Islet of Langerhans (tissue), 1 donor: ENCODE measurements around the gene ARID1B.

Experiments
- FAIRE-seq: peaks from one replicate; lab custom pipeline; 2011; peaks lifted over from hg19 to GRCh38; lab: Jason Lieb, UNC

Gene ARID1B

DNA sequence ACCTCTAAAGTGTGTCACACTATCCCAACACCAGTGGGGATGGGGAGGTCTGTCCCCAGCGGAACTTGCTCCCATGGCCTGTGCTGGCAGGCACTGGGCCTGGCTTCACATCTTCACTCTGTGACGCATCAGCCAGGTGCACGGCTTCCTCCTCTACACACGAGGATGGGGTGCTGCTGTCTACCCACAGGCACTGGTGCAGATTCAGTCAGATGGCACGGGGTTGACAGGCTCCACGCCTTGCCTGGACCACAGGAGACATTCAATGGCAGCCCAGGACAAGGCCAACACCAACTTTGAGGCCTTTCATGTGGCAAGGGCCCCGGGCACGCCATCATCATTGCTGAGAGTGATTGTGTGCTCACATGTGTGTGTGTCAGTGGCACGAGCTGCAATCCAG lies 453.7 kb downstream of the ARID1B start:
- FAIRE-seq, result no peak

DNA sequence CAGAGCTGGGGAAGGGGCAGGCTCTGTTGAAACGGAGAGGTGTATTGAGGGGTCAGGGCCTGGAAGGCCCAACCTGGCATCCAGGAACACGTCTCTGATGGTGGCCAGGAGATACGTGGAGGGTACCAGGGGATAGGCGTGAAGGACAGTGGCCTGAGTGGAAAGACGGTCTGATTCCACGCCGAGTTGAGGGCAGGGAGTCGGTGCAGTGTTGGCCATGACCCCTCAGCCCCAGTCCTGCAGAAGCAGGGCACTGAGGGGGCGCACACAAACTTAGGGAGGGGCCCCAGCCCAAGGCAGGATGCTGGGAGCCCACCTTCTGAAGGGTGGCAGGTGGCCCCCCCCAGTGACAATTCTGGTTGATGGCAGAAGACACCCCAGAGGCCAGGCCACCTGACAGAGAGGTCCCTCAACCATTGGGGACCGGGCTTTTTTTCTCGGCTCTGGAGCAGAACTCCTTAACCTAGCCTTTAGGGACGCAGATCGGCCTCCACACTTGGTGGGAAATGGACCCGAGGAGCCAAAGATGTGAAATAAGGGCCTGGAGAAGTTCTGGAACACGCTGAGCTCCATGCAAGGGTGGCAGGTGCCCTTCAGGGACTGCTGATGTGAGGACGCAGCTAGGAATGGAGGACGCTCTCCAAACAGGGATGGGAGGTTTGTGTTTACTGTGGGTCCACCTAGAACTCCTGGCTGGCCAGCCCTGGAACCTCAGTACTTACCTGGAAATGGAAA lies 455.1 kb downstream of the ARID1B start:
- FAIRE-seq, result no peak

GRCh38 chr6:157233156-157233555 lies 456.0 kb downstream of the ARID1B start:
- FAIRE-seq, result no peak

GRCh38 chr6:157233686-157234085 lies 456.5 kb downstream of the ARID1B start:
- no peak for FAIRE-seq

GRCh38 chr6:157235600-157236039 lies 458.4 kb downstream of the ARID1B start:
- no peak for FAIRE-seq

DNA sequence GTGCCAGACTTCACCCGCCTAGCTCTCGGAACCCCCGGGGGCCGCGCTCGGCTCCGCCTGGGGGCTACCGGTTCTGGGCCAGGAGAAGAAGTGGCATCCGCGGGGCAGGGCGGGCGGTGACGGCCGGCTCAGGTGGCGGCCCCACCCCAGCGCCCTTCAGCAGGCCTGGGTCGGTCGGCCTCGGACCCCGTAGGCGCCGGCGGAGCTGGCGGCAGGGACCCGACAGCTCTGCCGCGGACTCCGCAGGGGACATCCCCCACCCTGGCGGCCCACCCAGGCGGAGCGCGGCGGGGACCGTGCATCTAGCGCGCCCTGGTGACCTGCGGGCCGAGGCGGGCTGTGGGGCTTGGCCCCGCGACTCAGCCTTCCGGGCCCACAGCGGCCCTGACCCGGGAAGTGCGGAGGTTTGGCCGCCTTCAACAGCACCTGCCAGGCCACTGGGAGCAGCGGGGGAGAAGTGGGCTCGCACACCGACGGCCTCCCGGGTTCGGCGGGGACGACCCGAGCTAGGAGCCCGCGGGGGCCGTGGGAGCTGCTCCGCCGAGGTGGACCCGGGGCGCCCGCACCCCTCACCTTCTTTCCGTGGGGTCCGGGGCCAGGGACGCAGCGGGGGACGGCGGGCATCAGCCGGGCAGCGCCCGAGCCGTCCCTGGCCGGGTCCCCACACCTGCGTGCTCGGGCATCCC lies 459.0 kb downstream of the ARID1B start:
- no peak for FAIRE-seq

- no peak for FAIRE-seq
Measured at GRCh38 chr6:157238346-157238745, 461.2 kb downstream of the ARID1B start.

DNA sequence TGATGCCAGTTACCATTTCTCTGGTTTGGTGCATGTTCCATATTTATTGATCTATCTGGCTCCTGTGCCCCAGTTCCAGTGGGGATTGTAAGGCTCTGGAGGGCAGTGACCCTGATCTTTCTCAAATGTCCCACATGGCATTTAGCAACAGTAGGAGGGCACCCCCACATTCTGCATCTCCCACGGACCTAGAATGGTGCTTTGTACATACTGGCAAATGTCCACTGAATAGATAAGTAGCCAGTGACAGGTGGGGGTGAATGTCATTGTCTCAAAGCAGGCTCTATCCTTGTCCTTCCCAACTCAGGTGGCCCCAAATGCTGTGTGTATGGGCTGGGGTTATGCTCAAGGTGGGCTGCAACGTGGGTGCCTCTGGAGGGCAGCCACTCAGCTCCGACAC lies 462.0 kb downstream of the ARID1B start:
- no peak for FAIRE-seq

- FAIRE-seq, result no peak
Measured at GRCh38 chr6:157239671-157240058, 462.5 kb downstream of the ARID1B start.

DNA sequence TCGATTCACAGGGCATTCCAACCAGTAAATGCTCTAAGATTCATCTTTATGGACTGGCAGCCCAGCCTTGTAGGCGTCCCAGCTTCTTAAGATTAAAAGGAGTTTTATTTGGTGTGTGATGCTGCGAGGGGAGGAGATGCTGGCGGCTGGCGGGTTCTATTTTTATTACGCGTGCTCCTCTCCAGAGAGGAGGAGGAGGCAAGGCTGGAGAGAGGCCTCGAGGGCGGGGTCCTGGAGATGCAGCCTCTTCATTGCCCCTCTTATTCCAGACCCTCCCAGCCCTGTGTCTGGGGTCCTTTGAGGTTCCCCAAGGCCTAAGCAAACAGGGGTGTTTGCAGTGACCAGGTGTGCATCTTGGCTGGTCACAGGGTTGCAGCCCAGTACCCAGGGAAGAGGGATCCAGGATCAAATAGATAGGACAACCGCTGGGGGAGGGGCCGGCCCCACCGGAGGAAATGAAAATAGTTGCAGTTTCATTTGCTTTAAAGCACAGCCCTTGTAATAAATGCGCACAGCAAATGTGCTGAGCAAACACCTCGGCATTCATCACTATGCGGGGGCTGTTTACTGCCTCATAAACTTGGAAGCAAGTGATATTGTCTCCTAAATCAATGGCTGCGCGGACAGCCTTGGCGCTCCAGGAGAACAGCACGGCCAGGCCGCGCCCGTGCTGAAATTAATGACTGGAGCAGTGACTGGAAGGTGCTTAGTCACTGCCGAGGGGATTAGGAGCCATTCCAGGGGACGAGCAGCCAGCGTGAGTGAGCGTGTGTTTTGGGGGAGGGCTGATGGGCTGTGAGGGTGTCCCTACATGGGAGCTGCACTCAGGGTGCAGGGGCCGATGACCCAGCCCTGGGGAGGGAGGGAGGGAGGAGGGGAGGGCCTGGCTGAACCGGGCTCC lies 463.1 kb downstream of the ARID1B start:
- no peak for FAIRE-seq

GRCh38 chr6:157240960-157241311 lies 463.8 kb downstream of the ARID1B start:
- no peak for FAIRE-seq

DNA sequence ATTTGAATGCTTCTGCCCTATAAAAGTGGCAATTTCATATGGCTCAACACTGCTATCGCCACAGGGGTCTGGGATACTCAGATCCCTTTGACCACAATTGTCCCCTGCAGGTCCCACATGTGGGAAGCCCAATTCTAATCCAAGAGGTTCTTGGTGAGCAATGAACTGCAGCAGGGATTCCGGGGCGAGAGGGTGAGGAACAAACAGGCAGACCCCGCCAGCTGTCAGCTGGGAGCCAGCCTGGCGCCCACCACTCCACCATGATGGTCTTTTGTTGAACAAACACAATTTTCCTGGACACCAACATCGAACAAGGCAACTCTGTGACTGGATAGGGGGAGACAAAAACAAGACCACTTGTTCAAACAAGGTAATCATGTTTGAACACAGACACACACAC lies 465.6 kb downstream of the ARID1B start:
- no peak for FAIRE-seq

GRCh38 chr6:157244175-157244574 lies 467.0 kb downstream of the ARID1B start:
- no peak for FAIRE-seq

DNA sequence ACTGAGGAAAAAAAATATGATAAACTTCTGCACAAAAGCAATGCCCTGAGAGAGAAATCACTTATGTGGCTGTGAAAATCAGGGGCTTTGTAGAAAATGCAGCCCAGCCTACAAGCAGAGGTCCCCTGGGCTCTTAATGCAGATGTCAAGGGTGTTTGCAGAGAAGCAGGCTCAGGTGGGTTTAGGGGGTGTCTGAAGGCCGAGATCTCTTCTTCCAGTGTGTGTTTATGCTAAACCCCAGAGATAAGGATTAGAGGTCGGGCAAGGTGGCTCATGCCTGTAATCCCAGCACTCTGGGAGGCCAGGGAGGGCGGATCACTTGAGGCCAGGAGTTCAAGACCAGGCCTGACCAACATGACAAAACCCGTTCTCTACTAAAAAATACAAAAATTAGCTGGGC lies 467.6 kb downstream of the ARID1B start:
- no peak for FAIRE-seq

DNA sequence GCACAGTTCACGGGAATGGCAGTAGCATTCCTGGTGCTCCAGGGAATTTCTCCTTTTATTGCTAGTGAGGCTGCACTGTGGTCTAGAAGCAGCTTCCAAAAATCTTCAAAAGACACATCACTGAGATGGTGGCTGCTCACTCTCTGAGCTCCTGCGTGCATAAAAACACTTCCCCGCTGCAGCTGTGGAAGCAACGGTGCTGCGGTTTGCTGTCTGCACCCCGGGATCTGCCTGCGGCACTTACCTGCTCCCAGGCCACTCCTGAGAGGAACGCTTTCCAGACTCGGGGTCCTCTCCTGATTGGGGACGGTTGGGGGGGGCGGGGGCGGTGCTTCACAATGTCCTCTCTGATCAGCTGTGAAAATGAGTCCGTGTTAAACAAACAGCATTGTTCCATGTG lies 468.3 kb downstream of the ARID1B start:
- FAIRE-seq, result no peak

DNA sequence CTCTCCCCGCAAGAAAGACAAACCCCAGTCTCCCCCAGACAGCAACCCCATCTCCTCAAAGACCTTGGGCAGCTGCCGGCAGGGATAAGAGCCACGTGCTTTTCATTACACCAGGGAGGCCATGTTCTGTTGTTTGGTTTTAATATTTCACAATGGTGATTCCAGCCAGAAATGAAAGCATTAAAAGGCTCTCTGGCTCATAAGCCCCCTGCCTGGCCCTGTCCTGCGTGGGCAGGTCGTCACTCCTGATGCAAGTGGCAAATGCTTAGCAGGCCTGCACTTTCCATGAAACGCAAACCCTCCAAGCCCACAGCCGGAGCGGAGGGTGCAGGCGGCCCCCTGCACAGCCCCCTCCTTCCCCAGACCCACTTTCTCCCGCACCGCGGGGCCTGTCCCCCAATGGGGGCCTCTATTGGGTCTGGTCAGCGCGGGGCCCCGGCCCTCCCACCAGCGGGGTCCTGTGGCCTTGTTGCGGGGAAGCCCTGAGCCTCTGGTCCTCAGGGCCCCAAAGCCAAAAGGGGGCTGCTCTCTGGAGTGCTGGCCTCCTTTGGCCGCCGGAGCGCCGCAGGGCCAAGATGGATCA lies 469.0 kb downstream of the ARID1B start:
- FAIRE-seq, result no peak

GRCh38 chr6:157246771-157247484 lies 469.8 kb downstream of the ARID1B start:
- FAIRE-seq, result no peak

DNA sequence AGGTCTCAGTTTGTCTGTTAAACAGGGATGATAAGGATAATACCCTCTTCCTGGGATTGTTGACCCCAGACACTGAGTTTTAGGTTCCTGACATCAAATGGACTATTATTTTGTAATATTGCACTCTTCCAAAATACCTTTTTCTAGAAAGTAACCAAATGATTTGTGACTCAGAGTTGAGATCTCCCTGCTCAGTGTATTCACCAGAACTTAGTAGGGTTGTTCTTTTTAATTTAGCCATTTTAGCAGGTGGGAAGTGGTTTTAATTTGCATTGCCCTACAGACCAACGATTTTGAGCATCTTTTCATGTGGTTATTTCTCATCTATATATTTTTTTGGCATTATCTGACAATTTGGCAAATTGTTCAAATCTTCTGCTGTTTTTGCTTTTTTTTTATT lies 471.1 kb downstream of the ARID1B start:
- no peak for FAIRE-seq

DNA sequence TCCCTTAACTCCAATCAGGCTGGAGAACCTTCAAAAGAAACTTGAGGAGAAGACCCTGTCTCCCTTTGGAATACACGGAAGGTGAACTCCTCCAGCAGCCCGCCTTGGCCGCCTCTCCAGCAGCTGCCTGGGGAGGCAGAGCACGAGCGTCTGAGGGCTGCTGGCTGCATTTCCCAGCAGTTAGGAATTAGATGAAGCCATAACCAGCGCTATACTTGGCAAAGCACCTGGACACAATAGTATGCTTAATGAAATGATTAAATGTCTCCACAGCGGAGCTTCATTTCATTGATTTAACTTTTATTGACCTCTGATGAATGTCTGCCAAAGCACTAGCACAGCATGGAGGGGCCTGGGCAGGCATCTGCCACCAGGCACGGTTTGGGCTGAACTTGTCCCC lies 472.6 kb downstream of the ARID1B start:
- FAIRE-seq, result no peak

GRCh38 chr6:157251586-157252247 lies 474.5 kb downstream of the ARID1B start:
- FAIRE-seq, result no peak

DNA sequence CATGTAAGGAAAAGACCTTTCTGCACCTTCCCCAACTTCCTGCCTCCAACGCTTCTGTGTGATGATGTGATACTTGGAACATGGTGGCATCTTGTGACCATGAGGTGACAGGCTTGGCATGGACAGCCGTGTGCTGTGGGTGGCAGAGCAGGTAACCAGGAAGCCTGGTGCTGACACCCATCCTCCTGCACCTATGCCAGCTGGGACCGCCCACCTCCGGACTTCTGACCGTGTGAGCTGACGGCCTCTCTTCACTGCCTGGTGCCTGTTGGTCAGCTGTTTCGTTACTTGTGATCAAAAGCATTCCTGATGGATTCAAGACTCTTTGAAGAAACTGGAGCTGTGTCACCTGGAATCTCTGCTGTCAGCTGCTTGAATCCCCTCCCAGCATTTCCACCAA lies 475.8 kb downstream of the ARID1B start:
- FAIRE-seq, result no peak

DNA sequence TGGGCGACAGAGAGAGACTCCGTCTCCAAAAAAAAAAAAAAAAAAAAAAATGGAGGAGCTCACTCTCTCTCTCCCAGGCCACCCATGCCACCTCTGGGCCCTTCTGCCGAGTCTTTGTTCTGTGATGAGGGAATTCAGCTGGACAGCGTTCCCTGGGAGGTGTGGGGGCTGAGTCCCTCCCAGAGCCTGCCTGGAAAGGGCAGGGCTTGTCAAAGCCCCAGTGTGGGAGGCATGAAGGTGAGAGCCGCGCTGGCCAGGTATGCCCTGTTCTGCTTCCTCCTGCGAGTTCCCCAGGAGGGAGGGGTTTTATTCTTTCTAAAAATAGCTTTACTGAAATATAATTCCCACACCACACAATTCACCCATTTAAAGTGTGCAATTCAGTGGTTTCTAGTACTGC lies 476.5 kb downstream of the ARID1B start:
- FAIRE-seq, result no peak
